HG03571 (cell line): Measurements from ENCODE around the gene GULP1.

Experiments
- ATAC-seq: cut with Tn5 transposase; IDR thresholded peaks from one replicate; pipeline ENCODE4 v1.9.1; 2021; ENCODE audit not compliant: unreplicated experiment

Gene GULP1

GRCh38 chr2:188629753-188630527, 338.3 kb downstream of the GULP1 start:
- no peak for ATAC-seq

GRCh38 chr2:188631037-188631809, 339.5 kb downstream of the GULP1 start:
- ATAC-seq: no peak

- no peak for ATAC-seq
These were observed 343.0 kb downstream of the GULP1 start for GRCh38 chr2:188634656-188635055.
